ENCODE measurements around the gene CHN2.

CHN2 gene

GRCh38 chr7:29320577-29320976 is 126.0 kb downstream of the CHN2 start:
- Mint-ChIP-seq H3K36me3 (no peaks in the 10 kb centered on the region), H3K9me3 (no peaks in the 10 kb centered on the region), H3K4me1 (no peaks in the 10 kb centered on the region), H3K27me3 (peaks cover 13% of the 10 kb centered on the region), H3K4me3 (no peak overlapping the region), H3K27ac (no peak overlapping the region)
- CTCF ChIA-PET, result no interaction called here
- DNase-seq, result no peak

GRCh38 chr7:29322023-29322712 is 127.6 kb downstream of the CHN2 start:
- CTCF ChIA-PET, result no interaction called here
- no peaks in the 10 kb centered on the region for H3K4me1 Mint-ChIP-seq
- DNase-seq, result no peak
- no peak overlapping the region for H3K27ac Mint-ChIP-seq
- no peaks in the 10 kb centered on the region for H3K36me3 Mint-ChIP-seq
- H3K27me3 Mint-ChIP-seq, result peaks cover 19% of the 10 kb centered on the region
- H3K9me3 Mint-ChIP-seq, result no peaks in the 10 kb centered on the region
- H3K4me3 Mint-ChIP-seq, result no peak overlapping the region

GRCh38 chr7:29325476-29325875 is 130.9 kb downstream of the CHN2 start:
- DNase-seq, result no peak
- Mint-ChIP-seq H3K9me3 (no peaks in the 10 kb centered on the region), H3K4me3 (no peak overlapping the region), H3K4me1 (peaks cover 15% of the 10 kb centered on the region), H3K36me3 (no peaks in the 10 kb centered on the region), H3K27ac (no peak overlapping the region), H3K27me3 (peaks cover 14% of the 10 kb centered on the region)
- CTCF ChIA-PET, result interaction anchor here (1.0 to 1.4 kb wide), 2 partner anchors 16 to 136 kb away, joined by 3 read pairs; no protein-coding TSS in a partner anchor

GRCh38 chr7:29326864-29327263 is 132.3 kb downstream of the CHN2 start:
- Mint-ChIP-seq H3K4me3 (no peak overlapping the region), H3K9me3 (no peaks in the 10 kb centered on the region), H3K4me1 (peaks cover 17% of the 10 kb centered on the region), H3K27ac (no peak overlapping the region), H3K36me3 (no peaks in the 10 kb centered on the region), H3K27me3 (peaks cover 20% of the 10 kb centered on the region)
- CTCF ChIA-PET, result interaction anchor here (1.4 kb wide), 1 partner anchor 17 kb away, joined by 3 read pairs; no protein-coding TSS in a partner anchor
- no peak for DNase-seq

GRCh38 chr7:29327455-29327854 is 132.9 kb downstream of the CHN2 start:
- no peak overlapping the region for H3K27ac Mint-ChIP-seq
- peaks cover 17% of the 10 kb centered on the region for H3K4me1 Mint-ChIP-seq
- CTCF ChIA-PET, result no interaction called here
- no peaks in the 10 kb centered on the region for H3K36me3 Mint-ChIP-seq
- peaks cover 22% of the 10 kb centered on the region for H3K27me3 Mint-ChIP-seq
- H3K9me3 Mint-ChIP-seq, result no peaks in the 10 kb centered on the region
- no peak overlapping the region for H3K4me3 Mint-ChIP-seq
- DNase-seq, result no peak

GRCh38 chr7:29328045-29328444 is 133.5 kb downstream of the CHN2 start:
- H3K4me1 Mint-ChIP-seq, result peaks cover 17% of the 10 kb centered on the region
- no peak overlapping the region for H3K4me3 Mint-ChIP-seq
- peaks cover 26% of the 10 kb centered on the region for H3K27me3 Mint-ChIP-seq
- no peak overlapping the region for H3K27ac Mint-ChIP-seq
- H3K9me3 Mint-ChIP-seq, result no peaks in the 10 kb centered on the region
- no peak for DNase-seq
- CTCF ChIA-PET, result no interaction called here
- no peaks in the 10 kb centered on the region for H3K36me3 Mint-ChIP-seq

GRCh38 chr7:29328811-29329210 is 134.2 kb downstream of the CHN2 start:
- CTCF ChIA-PET, result no interaction called here
- Mint-ChIP-seq H3K27me3 (peaks cover 29% of the 10 kb centered on the region), H3K27ac (no peak overlapping the region), H3K9me3 (no peaks in the 10 kb centered on the region), H3K36me3 (no peaks in the 10 kb centered on the region), H3K4me3 (no peak overlapping the region), H3K4me1 (peaks cover 17% of the 10 kb centered on the region)
- no peak for DNase-seq

GRCh38 chr7:29329686-29330085 is 135.1 kb downstream of the CHN2 start:
- H3K27me3 Mint-ChIP-seq, result peaks cover 29% of the 10 kb centered on the region
- no peak for DNase-seq
- peaks cover 17% of the 10 kb centered on the region for H3K4me1 Mint-ChIP-seq
- H3K36me3 Mint-ChIP-seq, result no peaks in the 10 kb centered on the region
- H3K9me3 Mint-ChIP-seq, result no peaks in the 10 kb centered on the region
- H3K4me3 Mint-ChIP-seq, result no peak overlapping the region
- CTCF ChIA-PET, result no interaction called here
- no peak overlapping the region for H3K27ac Mint-ChIP-seq

- Mint-ChIP-seq H3K4me3 (no peak overlapping the region), H3K4me1 (peaks cover 19% of the 10 kb centered on the region), H3K9me3 (no peaks in the 10 kb centered on the region), H3K36me3 (no peaks in the 10 kb centered on the region), H3K27me3 (peaks cover 28% of the 10 kb centered on the region), H3K27ac (peak overlapping the region; percentile 21)
- no peak for DNase-seq
- CTCF ChIA-PET, result no interaction called here
Measured at GRCh38 chr7:29330136-29330535, 135.6 kb downstream of the CHN2 start.

GRCh38 chr7:29331163-29331562 is 136.6 kb downstream of the CHN2 start:
- no peaks in the 10 kb centered on the region for H3K9me3 Mint-ChIP-seq
- H3K4me1 Mint-ChIP-seq, result peaks cover 28% of the 10 kb centered on the region
- no peak overlapping the region for H3K4me3 Mint-ChIP-seq
- peaks cover 22% of the 10 kb centered on the region for H3K27me3 Mint-ChIP-seq
- no peak for DNase-seq
- no peaks in the 10 kb centered on the region for H3K36me3 Mint-ChIP-seq
- CTCF ChIA-PET, result interaction anchor here (0.7 kb wide), 1 partner anchor 705 kb away, joined by 3 read pairs; no protein-coding TSS in a partner anchor
- no peak overlapping the region for H3K27ac Mint-ChIP-seq

- CTCF ChIA-PET, result interaction anchor here (0.7 kb wide), 1 partner anchor 706 kb away, joined by 3 read pairs; no protein-coding TSS in a partner anchor
- Mint-ChIP-seq H3K36me3 (no peaks in the 10 kb centered on the region), H3K4me1 (peaks cover 38% of the 10 kb centered on the region), H3K27me3 (peaks cover 17% of the 10 kb centered on the region), H3K4me3 (no peak overlapping the region), H3K27ac (no peak overlapping the region), H3K9me3 (no peaks in the 10 kb centered on the region)
- DNase-seq, result no peak
Measured at GRCh38 chr7:29332042-29332811, 137.7 kb downstream of the CHN2 start.

GRCh38 chr7:29332875-29333855 is 138.6 kb downstream of the CHN2 start:
- H3K9me3 Mint-ChIP-seq, result no peaks in the 10 kb centered on the region
- H3K4me3 Mint-ChIP-seq, result no peak overlapping the region
- no peaks in the 10 kb centered on the region for H3K36me3 Mint-ChIP-seq
- DNase-seq, result no peak
- peaks cover 48% of the 10 kb centered on the region for H3K4me1 Mint-ChIP-seq
- no peak overlapping the region for H3K27ac Mint-ChIP-seq
- H3K27me3 Mint-ChIP-seq, result peaks cover 17% of the 10 kb centered on the region
- CTCF ChIA-PET, result no interaction called here

GRCh38 chr7:29335188-29336083 is 140.9 kb downstream of the CHN2 start:
- Mint-ChIP-seq H3K9me3 (no peaks in the 10 kb centered on the region), H3K36me3 (no peaks in the 10 kb centered on the region), H3K4me3 (no peak overlapping the region), H3K27ac (no peak overlapping the region), H3K4me1 (peaks cover 36% of the 10 kb centered on the region), H3K27me3 (peaks cover 17% of the 10 kb centered on the region)
- no peak for DNase-seq
- CTCF ChIA-PET, result no interaction called here

Data from activated naive CD4-positive, alpha-beta T cell treated with anti-CD3 and anti-CD28 coated beads, Interleukin-2, amount 10 ng/mL, durations not matched to agents 7 days and 5 days (primary cell).